T-cell (primary cell): ENCODE results near the gene CCDC185. TPM values are rescaled to one million over a fixed set of nuclear protein-coding genes. Genes with fewer than 3 reads are reported as not detected.

Experiments
- ATAC-seq, 4 experiments: fragments of 200-7000 bp in 3 of 4; fragments of 150-1000 bp in 1 of 4; cut with Tn5 transposase; replicated peaks in 1 of 4; 1 replicate in 3 of 4; 2 replicates in 1 of 4; pipeline ENCODE4 v1.10.0; 2021; ENCODE audit warnings: moderate library complexity in 3 of 4, mild to moderate bottlenecking in 2 of 4, moderate number of reproducible peaks in 1 of 4
- CTCF ChIA-PET, 2 donors: fragments of 300-600 bp; sonication (Branson Sonifier 250); formaldehyde crosslinking; loops; one replicate each; lab custom pipeline; 2022; ENCODE audit warnings: antibody characterized with exemption in 2 of 2; lab: Charles Lee
- POLR2A ChIA-PET, 2 donors: fragments of 300-600 bp; sonication (Branson Sonifier 250); formaldehyde crosslinking; loops; one replicate each; lab custom pipeline; 2022; ENCODE audit warnings: antibody characterized with exemption in 2 of 2; lab: Charles Lee
- DNase-seq, 35 experiments: peaks; one replicate each; pipeline versions ENCODE4 v3.0.0 to v3.0.0-alpha.2; 2013 to 2023
- H3K27ac ChIP-seq: one replicate; pipeline ENCODE4 v1.5.1; 2013; ENCODE audit warnings: low read length
- H3K27me3 ChIP-seq, 2 experiments: replicated peaks in 1 of 2; 1 replicate in 1 of 2; 2 replicates in 1 of 2; pipeline versions ENCODE4 v1.6.1 to v1.7.0; 2013; ENCODE audit warnings: low read length in 1 of 2, mixed read lengths in 1 of 2; ENCODE audit not compliant: control insufficient read depth in 2 of 2, insufficient read depth in 2 of 2; ENCODE audit errors: extremely low read depth in 1 of 2
- H3K36me3 ChIP-seq, 2 donors: 1 replicate in 1 of 2; 2 replicates in 1 of 2; pipeline versions ENCODE4 v1.6.1 to v1.7.0; 2013; ENCODE audit warnings: low read length in 1 of 2; ENCODE audit not compliant: control insufficient read depth in 2 of 2, insufficient read depth in 1 of 2; ENCODE audit errors: extremely low read depth in 1 of 2
- H3K4me1 ChIP-seq, 2 experiments: 1 replicate in 1 of 2; 2 replicates in 1 of 2; pipeline versions ENCODE4 v1.6.1 to v1.7.0; 2013; ENCODE audit warnings: low read length in 2 of 2, mixed read lengths in 1 of 2; ENCODE audit not compliant: insufficient read depth in 2 of 2, control insufficient read depth in 1 of 2; ENCODE audit errors: extremely low read depth in 1 of 2
- H3K4me3 ChIP-seq, 2 donors: 1 replicate in 1 of 2; 2 replicates in 1 of 2; pipeline versions ENCODE4 v1.5.1 to v1.7.0; 2013; ENCODE audit warnings: mild to moderate bottlenecking in 2 of 2, low read length in 1 of 2, moderate library complexity in 1 of 2; ENCODE audit not compliant: control insufficient read depth in 1 of 2; ENCODE audit errors: extremely low read depth in 1 of 2
- H3K9me3 ChIP-seq: 2 replicates; pipeline ENCODE4 v1.7.0; 2013
- H3K27ac Mint-ChIP-seq, 2 donors: one replicate each; pipeline ENCODE4 v1.8.0; 2020 to 2021; ENCODE audit warnings: mild to moderate bottlenecking in 2 of 2, mixed read lengths in 2 of 2
- H3K27me3 Mint-ChIP-seq, 2 donors: one replicate each; pipeline ENCODE4 v1.8.0; 2021 to 2022; ENCODE audit warnings: mixed read lengths in 2 of 2
- H3K36me3 Mint-ChIP-seq: one replicate; pipeline ENCODE4 v1.8.0; 2021; ENCODE audit warnings: mixed read lengths
- H3K4me1 Mint-ChIP-seq, 3 donors: one replicate each; pipeline ENCODE4 v1.8.0; 2020 to 2022; ENCODE audit warnings: mixed read lengths in 3 of 3, mild to moderate bottlenecking in 1 of 3
- H3K4me3 Mint-ChIP-seq, 3 donors: one replicate each; pipeline ENCODE4 v1.8.0; 2020 to 2022; ENCODE audit warnings: mild to moderate bottlenecking in 3 of 3, mixed read lengths in 3 of 3, moderate library complexity in 3 of 3
- H3K9me3 Mint-ChIP-seq, 3 donors: one replicate each; pipeline ENCODE4 v1.8.0; 2020 to 2022; ENCODE audit warnings: mixed read lengths in 3 of 3
- WGBS: methylation state at CpG from one replicate; pipeline ENCODE4 v1.1.5; 2013; ENCODE audit warnings: missing lambda C conversion rate; ENCODE audit not compliant: insufficient coverage; 5-methylcytosine and 5-hydroxymethylcytosine counted together
- total RNA-seq, 35 experiments: library from RNA in 6 of 35; stranded (reverse) in 6 of 35; fragments of 120-200 nt in 1 of 35; gene quantifications; one replicate each; pipeline versions ENCODE4 v1.2.1 to v1.2.4 and lab custom pipeline; 2013 to 2026

CCDC185 gene
- total RNA-seq, 5 donors from 2014 or later (not counting 1 experiment from before 2014, with no cell fraction given) = not detected

DNA sequence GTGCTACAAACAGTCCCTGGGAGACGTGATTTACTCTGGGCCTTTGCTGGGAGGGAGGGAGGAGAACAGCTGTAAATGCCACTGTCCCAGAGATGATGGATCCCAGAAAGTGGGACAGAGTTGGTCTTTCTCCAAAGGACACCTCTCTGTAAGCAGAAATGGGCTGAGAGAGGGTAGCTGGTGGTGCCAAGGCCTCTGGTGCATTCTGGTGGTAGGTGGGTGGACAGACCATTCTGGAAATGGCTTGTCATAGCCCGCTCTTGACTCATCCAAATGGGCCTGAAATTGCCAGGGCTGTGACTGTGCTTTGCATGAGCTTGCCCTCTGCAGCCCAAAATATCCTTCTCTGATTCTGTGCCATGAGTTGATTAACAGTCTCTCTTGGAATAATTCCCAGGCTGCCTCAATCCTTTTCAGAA is 36.1 kb downstream of the CCDC185 start:
- no peaks in the 10 kb centered on the region for H3K36me3 Mint-ChIP-seq
- peaks cover 0 to 11% (median 8%) of the 10 kb centered on the region in 3 donors for H3K4me1 Mint-ChIP-seq
- H3K27me3 ChIP-seq = no peaks in the 10 kb centered on the region

DNA sequence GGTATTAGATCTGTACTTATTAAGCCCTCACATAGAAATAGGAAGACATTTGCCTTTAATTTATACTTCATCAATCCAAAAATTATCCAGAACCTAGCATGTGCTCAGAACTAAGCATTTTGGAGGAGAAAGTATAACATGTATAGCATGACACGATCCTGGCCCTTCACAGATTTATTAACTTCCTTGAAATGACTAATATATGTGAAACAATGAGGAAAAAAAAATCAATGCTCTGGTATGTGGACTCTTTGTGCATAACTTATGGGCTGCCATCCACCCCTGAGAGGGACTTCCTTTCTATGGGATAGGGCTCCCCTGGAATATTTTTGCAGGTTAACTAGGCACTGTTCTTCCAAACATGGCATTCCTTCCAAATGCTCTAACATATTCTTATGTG is 36.6 kb downstream of the CCDC185 start:
- Mint-ChIP-seq H3K27ac (no peak overlapping the region), H3K4me1 (peaks cover 0 to 11% (median 8%) of the 10 kb centered on the region in 3 donors), H3K9me3 (peaks cover 0 to 7% (median 6%) of the 10 kb centered on the region in 3 donors), H3K36me3 (no peaks in the 10 kb centered on the region), H3K27me3 (peaks cover 0 to 3% of the 10 kb centered on the region in 2 donors), H3K4me3 (no peak overlapping the region)
- DNase-seq (no peak), ATAC-seq (no peak)
- WGBS = no CpG with 5 or more reads among the region's 1 CpG
- Histone ChIP-seq H3K4me1 (peaks cover 0 to 8% of the 10 kb centered on the region in 2 experiments), H3K27me3 (no peaks in the 10 kb centered on the region), H3K9me3 (no peaks in the 10 kb centered on the region), H3K4me3 (no peak overlapping the region), H3K36me3 (no peaks in the 10 kb centered on the region), H3K27ac (no peak overlapping the region)
- ChIA-PET POLR2A (no interaction called here), CTCF (interaction anchor here in 1 of 2 donors (1.1 kb wide), 1 partner anchor 20 kb away, joined by 4 read pairs; no protein-coding TSS in a partner anchor)

More for the DNA sequence above, 36.1 kb downstream of the CCDC185 start:
- no peaks in the 10 kb centered on the region for H3K9me3 ChIP-seq
- Mint-ChIP-seq H3K27ac (no peak overlapping the region), H3K4me3 (no peak overlapping the region), H3K27me3 (peaks cover 0 to 3% of the 10 kb centered on the region in 2 donors), H3K9me3 (peaks cover 0 to 7% (median 6%) of the 10 kb centered on the region in 3 donors)
- no peak overlapping the region for H3K27ac ChIP-seq
- peaks cover 0 to 8% of the 10 kb centered on the region in 2 experiments for H3K4me1 ChIP-seq
- H3K36me3 ChIP-seq = no peaks in the 10 kb centered on the region
- no peak for ATAC-seq
- H3K4me3 ChIP-seq = no peak overlapping the region
- CTCF ChIA-PET = interaction anchor here in 1 of 2 donors (1.1 kb wide), 1 partner anchor 20 kb away, joined by 4 read pairs; no protein-coding TSS in a partner anchor
- WGBS = 92% methylated on average over 2 of the region's 2 CpGs
- no peak for DNase-seq
- POLR2A ChIA-PET = no interaction called here

DNA sequence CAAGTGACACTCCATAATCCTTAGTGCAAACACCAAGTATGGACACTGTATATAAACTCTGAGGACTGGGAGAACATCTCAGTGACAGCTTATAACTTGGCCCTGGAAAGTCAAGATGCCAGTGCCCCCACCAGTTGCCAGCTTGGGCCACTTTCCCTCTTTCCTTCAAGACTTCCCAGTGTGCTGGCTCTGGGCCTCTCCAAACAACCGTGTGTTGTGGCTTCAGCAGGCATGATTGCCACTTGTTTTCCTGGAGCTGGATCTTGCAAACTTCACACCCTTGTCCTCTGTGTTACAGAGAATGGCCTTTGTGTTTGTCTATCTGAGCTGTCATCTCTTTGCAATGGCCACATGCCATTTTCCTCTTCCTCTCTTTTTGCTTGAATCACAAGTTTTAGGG is 37.0 kb downstream of the CCDC185 start:
- CTCF ChIA-PET = no interaction called here
- H3K36me3 Mint-ChIP-seq = no peaks in the 10 kb centered on the region
- no peak overlapping the region for H3K4me3 Mint-ChIP-seq
- ATAC-seq (no peak), DNase-seq (no peak)
- Histone ChIP-seq H3K4me3 (no peak overlapping the region), H3K27me3 (no peaks in the 10 kb centered on the region), H3K4me1 (peaks cover 0 to 8% of the 10 kb centered on the region in 2 experiments), H3K27ac (no peak overlapping the region), H3K36me3 (no peaks in the 10 kb centered on the region), H3K9me3 (no peaks in the 10 kb centered on the region)
- POLR2A ChIA-PET = no interaction called here
- peaks cover 0 to 11% (median 8%) of the 10 kb centered on the region in 3 donors for H3K4me1 Mint-ChIP-seq
- H3K27ac Mint-ChIP-seq = no peak overlapping the region
- peaks cover 0 to 3% of the 10 kb centered on the region in 2 donors for H3K27me3 Mint-ChIP-seq
- no CpG with 5 or more reads among the region's 1 CpG for WGBS
- peaks cover 0 to 7% (median 6%) of the 10 kb centered on the region in 3 donors for H3K9me3 Mint-ChIP-seq

DNA sequence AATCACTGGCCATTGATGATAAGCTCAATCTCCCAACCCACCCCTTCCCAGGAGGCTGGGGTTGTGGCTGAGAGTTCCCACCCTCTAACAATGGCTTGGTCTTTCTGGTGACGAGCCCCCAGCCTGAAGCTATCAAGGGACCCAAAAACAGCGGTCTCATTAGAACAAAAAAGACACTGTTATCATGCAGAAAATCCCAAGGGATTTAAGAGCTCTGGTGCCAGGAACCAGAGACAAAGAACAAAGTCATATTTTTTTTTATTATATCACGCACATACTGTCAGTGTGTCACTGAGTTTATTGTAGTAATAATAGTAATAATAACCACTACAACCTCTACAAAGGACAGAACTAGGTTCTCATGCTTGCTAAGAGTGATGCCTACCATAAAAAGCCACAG is 43.9 kb downstream of the CCDC185 start:
- CTCF ChIA-PET = no interaction called here
- POLR2A ChIA-PET = no interaction called here
- H3K27ac Mint-ChIP-seq = no peak overlapping the region

DNA sequence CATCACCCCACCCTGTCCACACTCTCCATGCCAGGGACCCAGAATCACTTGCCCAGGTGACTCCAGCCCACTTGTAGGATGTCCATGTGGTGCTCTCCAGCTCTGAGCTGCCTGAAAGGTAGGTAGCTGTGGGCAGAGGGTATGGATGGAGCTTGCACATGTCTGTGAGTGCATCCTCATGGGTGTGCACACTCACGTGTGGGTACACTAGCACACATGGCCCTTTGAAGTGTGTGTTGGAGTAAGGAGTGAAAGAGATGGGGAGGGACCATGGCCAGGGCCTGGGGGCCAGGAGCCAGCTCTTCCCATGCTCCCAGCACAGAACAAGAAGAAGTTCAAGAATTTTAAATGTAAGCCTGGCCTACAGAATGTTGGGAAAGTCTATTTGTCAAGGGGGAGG is 50.2 kb downstream of the CCDC185 start:
- no peak overlapping the region for H3K27ac ChIP-seq
- peaks cover 2% of the 10 kb centered on the region for H3K9me3 ChIP-seq
- Mint-ChIP-seq H3K36me3 (no peaks in the 10 kb centered on the region), H3K27ac (no peak overlapping the region), H3K4me3 (no peak overlapping the region), H3K4me1 (no peaks in the 10 kb centered on the region), H3K27me3 (peaks cover 0 to 4% of the 10 kb centered on the region in 2 donors), H3K9me3 (peaks cover 0 to 15% (median 7%) of the 10 kb centered on the region in 3 donors)
- ChIA-PET POLR2A (no interaction called here), CTCF (no interaction called here)
- 100% methylated on average over 1 of the region's 1 CpG for WGBS
- H3K4me1 ChIP-seq = no peaks in the 10 kb centered on the region
- H3K36me3 ChIP-seq = no peaks in the 10 kb centered on the region
- DNase-seq (no peak), ATAC-seq (no peak)
- H3K27me3 ChIP-seq = peaks cover 0 to 9% of the 10 kb centered on the region in 2 experiments
- no peak overlapping the region for H3K4me3 ChIP-seq

More for the DNA sequence above, 43.9 kb downstream of the CCDC185 start:
- no peak for ATAC-seq
- DNase-seq = no peak
- H3K4me3 ChIP-seq = no peak overlapping the region
- H3K36me3 Mint-ChIP-seq = no peaks in the 10 kb centered on the region
- no peak overlapping the region for H3K4me3 Mint-ChIP-seq
- no peaks in the 10 kb centered on the region for H3K36me3 ChIP-seq
- no peaks in the 10 kb centered on the region for H3K4me1 ChIP-seq
- no peaks in the 10 kb centered on the region for H3K9me3 ChIP-seq
- WGBS = no CpG with 5 or more reads among the region's 3 CpGs
- H3K27me3 Mint-ChIP-seq = no peaks in the 10 kb centered on the region
- H3K4me1 Mint-ChIP-seq = no peaks in the 10 kb centered on the region
- H3K27ac ChIP-seq = no peak overlapping the region
- H3K27me3 ChIP-seq = no peaks in the 10 kb centered on the region
- no peaks in the 10 kb centered on the region for H3K9me3 Mint-ChIP-seq

DNA sequence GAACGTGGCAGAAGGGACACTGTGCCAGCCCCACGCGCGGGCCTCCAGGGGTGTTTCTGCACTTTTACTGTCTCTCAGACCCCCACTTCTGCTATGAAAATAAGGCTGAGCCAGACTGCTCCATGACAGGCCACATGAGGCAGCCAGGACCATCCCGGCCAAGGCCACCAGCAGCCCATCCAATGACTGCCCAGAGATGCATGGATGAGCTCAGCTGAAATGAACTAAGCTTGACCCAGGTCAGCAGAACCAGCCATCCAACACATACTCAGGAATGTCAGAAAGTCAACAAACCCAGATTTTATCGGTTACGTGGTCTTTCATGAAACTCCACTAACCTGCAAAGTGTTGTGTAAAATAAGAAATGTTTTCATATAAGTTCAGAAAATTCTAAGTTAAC is 51.2 kb downstream of the CCDC185 start:
- ATAC-seq (no peak), DNase-seq (no peak)
- WGBS = 98% methylated on average over 5 of the region's 7 CpGs
- Histone ChIP-seq H3K4me1 (no peaks in the 10 kb centered on the region), H3K4me3 (no peak overlapping the region), H3K36me3 (no peaks in the 10 kb centered on the region), H3K27me3 (peaks cover 0 to 9% of the 10 kb centered on the region in 2 experiments), H3K27ac (no peak overlapping the region), H3K9me3 (peaks cover 2% of the 10 kb centered on the region)
- Mint-ChIP-seq H3K4me3 (no peak overlapping the region), H3K4me1 (no peaks in the 10 kb centered on the region), H3K27ac (no peak overlapping the region), H3K27me3 (peaks cover 0 to 4% of the 10 kb centered on the region in 2 donors), H3K9me3 (peaks cover 0 to 15% (median 7%) of the 10 kb centered on the region in 3 donors), H3K36me3 (no peaks in the 10 kb centered on the region)
- CTCF ChIA-PET = no interaction called here
- POLR2A ChIA-PET = no interaction called here
